ENCODE results near the gene TRIM41. TPM values are rescaled to one million over a fixed set of nuclear protein-coding genes. Genes with fewer than 3 reads are reported as not detected.
A peak's percentile ranks its signal among the peaks of the same experiment; 100 is the strongest.
"Not testable (repeated sequence)": the region's sequence is repeated elsewhere in the genome, so short reads cannot be mapped to it uniquely, and the experiment has no call there.

Gene TRIM41
- total RNA-seq, 1 experiment from 2014 or later, result 17.9 TPM

DNA sequence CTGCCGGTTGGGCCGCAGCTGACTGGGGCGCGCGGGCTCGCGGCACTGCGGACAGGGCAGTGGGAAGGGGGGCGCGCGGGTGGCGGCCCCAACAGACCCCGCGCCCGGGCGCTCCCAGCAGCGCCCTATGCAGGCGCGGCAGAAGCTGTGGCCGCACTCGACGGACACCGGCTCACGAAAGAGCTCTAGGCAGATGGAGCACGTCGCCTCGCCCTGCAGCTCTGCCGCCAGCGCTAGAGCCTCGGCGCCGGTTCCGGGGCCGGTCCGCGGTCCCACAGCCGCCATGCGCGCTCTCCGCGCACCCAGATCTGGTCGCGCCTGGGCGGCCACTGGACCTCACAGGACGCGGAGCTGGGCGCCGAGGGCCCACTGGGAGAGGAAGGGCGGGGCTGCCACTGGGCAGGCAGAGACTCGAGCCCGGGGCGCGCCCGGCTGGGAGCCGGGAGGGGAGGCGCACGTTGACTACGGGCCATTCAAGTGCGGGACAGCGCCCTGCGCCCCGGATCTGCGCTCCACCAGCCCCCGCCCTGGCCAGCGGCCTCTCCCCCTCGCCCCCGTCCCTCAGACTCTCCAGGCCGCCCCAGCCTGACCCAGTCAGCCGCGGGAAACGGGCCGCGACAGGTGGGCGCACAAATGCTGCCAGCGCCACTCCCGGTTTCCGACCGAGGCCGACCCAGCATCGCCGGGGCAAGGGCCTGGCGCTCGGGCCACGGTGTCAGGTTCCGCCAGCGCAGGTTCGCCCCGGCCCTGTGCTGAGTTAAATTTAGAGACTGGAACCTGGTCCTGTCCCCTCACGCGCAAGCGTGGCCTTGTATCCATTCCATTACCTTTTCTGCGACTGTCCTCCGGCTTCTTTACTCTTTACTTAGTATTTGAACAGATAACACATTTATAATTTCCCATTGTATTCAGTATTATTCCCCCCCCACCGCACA lies 18.0 kb upstream of the TRIM41 start, which contains the start of gene TRIM7:
Gene TRIM7, minus strand, starts transcription at position 371 of the 935 bp plus-strand sequence. Its CDS starts 86 bp downstream, at position 285.
- DNase-seq (ENCODE audit: low read depth, low spot score), result no peak

DNA sequence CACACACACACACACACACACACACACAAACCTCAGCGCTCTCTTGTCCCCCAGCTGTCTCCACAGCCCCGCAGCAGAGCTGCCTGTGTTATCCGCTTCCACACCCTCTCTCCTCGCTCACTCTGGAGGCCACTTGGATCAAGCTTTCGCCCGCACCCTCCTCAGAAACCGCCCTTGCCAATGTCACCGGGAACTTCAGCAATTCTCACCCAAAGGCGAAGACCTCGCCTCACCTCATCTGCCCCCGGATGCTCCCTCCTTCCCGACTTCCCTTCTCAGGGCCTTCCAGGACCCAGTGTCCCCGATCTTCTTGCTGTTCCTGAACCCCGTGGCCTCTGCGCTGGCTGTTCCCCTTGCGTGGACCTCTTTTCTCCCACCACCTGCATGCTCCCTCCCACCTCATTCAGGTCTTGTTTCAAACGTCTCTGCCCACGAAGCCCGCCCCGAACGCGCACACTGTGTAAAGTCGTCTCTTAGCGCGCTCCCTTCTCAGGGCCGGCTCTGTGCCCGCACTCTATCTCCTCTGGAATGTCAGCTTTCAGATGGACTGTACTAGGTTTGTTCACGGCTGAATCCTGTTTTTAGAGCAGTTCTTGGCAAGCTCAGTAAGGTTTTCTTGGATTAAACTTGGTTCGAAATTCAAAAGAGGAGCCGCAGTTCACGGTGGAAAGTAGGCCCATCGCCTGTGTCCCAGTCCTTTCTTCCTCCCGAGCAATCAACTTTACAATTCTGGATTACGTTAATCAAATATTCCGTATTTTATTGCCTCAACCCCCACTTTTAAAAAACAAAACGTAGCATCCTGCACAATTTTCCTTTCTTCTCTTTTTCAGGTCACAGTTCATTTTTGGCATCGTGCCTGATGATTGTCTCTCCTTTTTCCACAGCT lies 17.1 kb upstream of the TRIM41 start:
- in situ Hi-C loops (cut with HindIII; ENCODE audit: low pct_unique_long_range_greater_than_20kb, low sequenced_read_pairs), result no loop called here
- no peak for DNase-seq (ENCODE audit: low read depth, low spot score)

More for the DNA sequence above, 18.0 kb upstream of the TRIM41 start, which contains the start of gene TRIM7:
- in situ Hi-C loops (cut with HindIII; ENCODE audit: low pct_unique_long_range_greater_than_20kb, low sequenced_read_pairs), result no loop called here

DNA sequence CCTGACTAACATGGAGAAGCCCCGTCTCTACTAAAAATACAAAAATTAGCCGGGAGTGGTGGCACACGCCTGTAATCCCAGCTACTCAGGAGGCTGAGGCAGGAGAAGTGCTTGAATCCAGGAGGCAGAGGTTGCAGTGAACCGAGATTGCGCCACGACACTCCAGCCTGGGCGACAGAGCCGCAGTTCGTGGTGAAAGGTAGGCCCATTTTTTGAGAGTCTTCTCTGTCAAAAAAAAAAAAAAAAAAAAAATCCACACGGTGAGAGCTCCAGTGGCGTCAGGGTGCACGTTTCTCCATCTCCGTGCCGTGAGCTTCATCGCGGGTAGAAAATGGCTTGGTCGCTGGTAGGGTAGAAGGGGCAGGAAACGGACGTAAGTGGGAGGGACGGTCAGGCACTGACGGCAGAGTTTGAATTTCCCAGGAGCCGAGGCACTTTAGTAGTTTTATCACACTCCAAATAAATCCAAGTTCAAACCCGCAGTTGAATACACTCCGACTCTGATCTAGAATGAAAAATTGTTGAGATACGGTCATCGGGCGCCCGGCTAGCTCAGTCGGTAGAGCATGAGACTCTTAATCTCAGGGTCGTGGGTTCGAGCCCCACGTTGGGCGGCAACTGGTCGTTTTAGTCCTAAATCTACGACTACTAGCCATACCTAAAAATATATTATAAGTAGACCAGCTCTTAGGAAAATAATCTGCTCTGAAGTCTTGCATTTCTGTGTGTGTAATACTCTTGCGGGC lies 15.7 kb upstream of the TRIM41 start:
- in situ Hi-C loops (cut with HindIII; ENCODE audit: low pct_unique_long_range_greater_than_20kb, low sequenced_read_pairs), result no loop called here
- peak; percentile 93 for DNase-seq (ENCODE audit: low read depth, low spot score)

DNA sequence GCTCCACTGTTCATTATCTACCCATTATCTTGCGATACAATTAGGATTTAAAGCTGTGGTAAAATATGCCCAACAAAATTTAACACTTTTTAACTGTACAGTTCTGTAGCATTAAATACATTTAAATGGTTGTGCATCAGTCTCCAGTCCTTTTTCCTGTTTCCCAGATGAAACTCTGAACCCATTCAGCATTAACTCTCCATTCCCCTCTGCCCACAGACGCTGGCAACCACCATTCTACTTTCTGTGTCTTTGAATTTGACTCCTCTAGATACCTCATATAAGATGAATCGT lies 15.2 kb upstream of the TRIM41 start:
- in situ Hi-C loops (cut with HindIII; ENCODE audit: low pct_unique_long_range_greater_than_20kb, low sequenced_read_pairs), result no loop called here
- no peak for DNase-seq (ENCODE audit: low read depth, low spot score)

DNA sequence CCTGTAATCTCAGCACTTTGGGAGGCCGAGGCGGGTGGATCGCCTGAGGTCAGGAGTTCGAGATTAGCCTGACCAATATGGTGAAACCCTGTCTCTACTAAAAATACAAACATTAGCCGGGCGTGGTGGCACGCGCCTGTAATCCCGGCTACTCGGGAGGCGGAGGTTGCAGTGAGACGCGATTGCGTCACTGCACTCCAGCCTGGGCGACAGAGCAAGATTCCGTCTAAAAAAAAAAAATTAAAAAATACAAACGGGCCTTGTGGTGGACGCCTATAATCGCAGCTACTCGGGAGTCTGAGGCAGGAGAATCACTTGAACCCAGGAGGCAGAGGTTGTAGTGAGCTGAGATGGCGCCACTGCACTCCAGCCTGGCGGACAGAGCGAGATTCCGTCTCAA lies 14.1 kb upstream of the TRIM41 start:
- DNase-seq (ENCODE audit: low read depth, low spot score); in situ Hi-C loops (cut with HindIII; ENCODE audit: low pct_unique_long_range_greater_than_20kb, low sequenced_read_pairs): not testable (repeated sequence)

DNA sequence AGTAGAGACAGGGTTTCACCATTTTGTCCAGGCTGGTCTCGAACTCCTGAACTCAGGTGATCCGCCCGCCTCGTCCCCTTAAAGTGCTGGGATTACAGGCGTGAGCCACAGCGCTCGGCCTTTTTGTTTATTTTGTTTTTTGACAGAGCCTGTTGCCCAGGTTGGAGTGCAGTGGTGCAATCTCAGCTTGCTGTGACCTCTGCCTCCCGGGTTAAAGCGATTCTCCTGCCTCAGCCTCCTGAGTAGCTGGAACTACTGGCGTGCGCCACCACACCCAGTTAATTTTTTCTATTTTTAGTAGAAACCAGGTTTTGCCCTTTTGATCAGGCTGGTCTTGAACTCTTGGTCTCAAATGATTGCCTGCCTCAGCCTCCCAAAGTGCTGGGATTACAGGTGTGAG lies 12.9 kb upstream of the TRIM41 start:
- in situ Hi-C loops (cut with HindIII; ENCODE audit: low pct_unique_long_range_greater_than_20kb, low sequenced_read_pairs); DNase-seq (ENCODE audit: low read depth, low spot score): not testable (repeated sequence)

DNA sequence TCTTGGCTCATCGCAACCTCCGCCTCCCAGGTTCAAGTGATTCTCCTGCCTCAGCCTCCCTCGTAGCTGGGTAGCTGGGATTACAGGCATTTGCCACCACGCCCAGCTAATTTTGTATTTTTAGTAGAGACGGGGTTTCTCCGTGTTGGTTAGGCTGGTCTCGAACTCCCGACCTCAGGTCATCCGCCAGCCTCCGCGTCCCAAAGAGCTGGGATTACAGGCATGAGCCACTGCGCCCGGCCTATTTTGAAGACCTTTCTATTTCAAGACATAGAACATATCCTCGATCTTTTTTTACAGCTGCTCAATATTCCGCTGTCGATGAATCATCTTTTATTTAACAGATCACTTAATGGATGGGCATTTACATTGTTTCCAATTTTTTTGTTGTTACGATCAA lies 12.4 kb upstream of the TRIM41 start:
- DNase-seq (ENCODE audit: low read depth, low spot score); in situ Hi-C loops (cut with HindIII; ENCODE audit: low pct_unique_long_range_greater_than_20kb, low sequenced_read_pairs): not testable (repeated sequence)

DNA sequence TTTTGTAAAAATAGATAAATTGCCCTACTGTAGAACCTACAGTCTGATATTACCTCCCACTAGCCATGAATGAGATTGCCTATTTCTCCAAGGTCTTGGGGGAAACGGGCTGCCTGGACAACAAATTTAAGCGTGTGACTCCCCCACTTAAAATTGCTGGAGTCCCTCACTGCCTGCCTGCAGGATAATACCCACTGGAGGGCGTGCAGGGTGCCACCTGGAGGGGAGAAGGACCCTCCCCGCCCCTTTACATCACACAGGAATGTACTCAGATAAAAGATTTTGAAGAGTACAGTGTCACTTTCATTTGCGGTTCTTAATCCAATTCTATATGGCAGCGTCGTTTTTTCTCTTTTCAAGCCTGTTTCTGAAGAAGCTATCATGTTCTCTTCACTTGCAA lies 11.9 kb upstream of the TRIM41 start:
- DNase-seq (ENCODE audit: low read depth, low spot score), result no peak
- in situ Hi-C loops (cut with HindIII; ENCODE audit: low pct_unique_long_range_greater_than_20kb, low sequenced_read_pairs), result no loop called here

DNA sequence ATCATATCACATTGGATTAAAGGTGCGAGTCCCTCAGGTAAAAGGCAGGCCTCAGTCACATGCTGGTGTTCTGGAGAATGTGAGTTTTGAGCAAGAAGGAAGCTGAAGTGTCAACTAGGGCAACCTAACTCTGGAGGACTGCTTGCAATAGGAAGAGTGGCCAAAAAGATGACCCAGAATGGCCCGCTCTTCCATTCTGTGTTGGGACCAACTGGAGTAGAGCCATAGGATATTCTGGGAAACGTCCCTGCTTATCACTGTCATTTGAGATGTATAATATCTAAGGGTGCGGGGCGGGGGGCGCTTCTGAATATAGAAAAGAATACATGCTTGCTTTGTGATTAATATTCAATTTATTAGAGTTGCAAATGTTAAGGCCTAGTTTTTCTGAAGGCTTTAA lies 11.0 kb upstream of the TRIM41 start:
- no peak for DNase-seq (ENCODE audit: low read depth, low spot score)
- in situ Hi-C loops (cut with HindIII; ENCODE audit: low pct_unique_long_range_greater_than_20kb, low sequenced_read_pairs), result no loop called here

DNA sequence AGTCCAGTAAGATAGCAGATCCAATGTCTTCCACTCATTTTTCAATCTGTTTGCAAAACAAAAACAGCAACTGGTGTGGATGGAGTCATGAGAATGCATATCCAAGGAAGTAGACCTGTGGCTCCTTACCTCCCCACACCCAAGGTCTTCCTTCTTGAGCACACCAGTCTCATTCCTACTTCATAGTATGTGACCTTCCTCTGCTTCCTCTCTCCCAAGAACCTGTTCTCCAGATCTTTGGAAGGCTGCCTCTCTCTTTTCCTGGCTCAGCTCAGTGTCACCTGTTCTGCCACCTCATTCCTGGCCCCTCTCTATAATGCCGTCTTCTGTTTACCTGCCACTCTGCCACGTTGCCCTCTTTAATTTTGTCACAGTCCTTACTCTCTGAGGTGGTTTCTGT lies 10.1 kb upstream of the TRIM41 start:
- no peak for DNase-seq (ENCODE audit: low read depth, low spot score)
- in situ Hi-C loops (cut with HindIII; ENCODE audit: low pct_unique_long_range_greater_than_20kb, low sequenced_read_pairs), result no loop called here

DNA sequence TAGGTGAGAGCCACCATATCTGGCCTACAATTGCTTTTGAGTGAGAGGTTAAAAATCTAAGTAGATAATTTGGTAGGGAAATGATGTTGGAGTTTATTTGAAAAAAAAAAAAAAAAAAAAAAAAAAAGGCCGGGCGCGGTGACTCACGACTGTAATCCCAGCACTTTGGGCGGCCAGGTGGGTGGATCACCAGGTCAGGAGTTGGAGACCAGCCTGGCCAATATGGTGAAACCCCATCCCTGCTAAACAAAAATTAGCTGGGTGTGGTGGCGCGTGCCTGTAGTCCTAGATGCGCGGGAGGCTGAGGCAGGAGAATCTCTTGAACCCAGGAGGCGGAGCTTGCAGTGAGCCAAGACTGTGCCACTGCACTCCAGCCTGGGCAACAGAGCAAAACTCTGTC lies 8.8 kb upstream of the TRIM41 start:
- DNase-seq (ENCODE audit: low read depth, low spot score); in situ Hi-C loops (cut with HindIII; ENCODE audit: low pct_unique_long_range_greater_than_20kb, low sequenced_read_pairs): not testable (repeated sequence)

DNA sequence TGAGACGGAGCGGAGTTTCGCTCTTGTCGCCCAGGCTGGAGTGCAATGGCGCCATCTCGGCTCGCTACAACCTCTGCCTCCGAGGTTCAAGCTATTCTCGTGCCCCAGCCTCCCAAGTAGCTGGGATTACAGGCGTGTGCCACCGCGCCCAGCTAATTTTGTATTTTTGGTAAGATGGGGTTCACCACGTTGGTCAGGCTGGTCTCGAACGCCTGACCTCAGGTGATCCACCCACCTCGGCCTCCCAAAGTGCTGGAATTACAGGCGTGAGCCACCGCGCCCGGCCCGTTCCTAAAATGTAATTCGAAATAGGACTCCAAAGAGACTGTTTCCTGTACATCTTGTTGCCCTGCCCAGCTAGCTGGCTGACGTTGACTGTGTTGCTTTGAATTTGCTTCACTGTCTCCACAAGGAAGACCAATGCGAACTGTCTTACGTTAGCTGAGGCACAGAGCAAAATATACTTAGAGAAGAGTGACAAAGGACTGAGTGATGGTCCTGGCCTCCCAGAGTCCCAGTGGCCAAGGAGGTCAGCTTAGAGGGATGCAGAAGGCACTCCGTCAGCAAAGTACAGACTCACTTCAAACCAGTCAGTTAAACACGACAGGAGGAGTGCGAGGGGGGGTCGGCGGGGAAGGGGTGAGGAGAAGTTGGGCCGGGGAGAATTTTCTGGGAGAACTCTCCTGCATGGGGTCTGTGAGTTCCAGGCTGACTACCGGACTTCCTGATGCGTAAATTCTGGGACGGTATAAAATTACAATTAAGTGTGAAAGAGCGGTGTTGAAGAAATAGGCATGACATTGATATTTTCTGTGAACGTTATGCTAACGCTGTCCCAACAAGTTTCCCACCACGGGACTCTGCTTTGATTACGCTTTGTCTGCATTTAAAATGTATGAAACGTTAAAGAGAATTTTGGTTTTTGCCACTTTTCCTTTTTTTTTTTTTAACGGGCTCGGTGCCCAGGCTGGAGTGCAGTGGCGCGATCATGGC lies 6.8 kb upstream of the TRIM41 start:
- in situ Hi-C loops (cut with HindIII; ENCODE audit: low pct_unique_long_range_greater_than_20kb, low sequenced_read_pairs), result no loop called here

DNA sequence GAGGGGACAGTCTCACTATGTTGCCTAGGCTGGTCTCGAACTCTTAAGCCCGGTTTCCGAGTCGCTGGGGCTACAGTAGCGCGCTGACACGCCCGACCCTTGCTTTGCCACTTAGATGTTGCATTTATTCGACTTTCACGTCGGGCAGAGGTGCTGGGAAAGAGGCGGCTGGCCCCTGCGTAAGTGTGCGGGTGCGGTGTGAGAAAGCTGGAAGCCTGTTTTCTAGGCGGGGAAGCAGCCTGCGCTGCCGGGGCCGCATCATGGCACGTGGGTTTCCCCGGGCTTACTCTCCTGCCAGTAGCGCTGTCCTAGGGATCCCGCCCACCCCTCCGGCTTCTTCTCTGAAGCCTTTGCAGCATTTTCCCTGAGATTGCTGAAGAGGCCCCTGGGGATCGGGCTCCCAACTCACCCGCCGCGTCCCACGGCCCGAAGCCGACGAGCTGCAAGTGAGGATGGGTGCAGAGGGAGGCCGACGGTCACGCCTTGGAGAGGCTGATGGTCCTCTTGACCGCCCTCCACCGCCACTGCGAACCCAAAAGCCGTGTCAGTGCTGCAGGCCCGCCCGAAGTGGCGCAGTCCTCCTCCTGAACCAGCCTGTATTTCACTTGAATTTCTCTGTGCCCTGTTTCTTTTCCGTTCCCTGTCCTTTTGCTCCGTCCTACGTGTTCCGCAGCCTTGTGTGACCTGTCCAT lies 5.8 kb upstream of the TRIM41 start:
- peak; percentile 62 for DNase-seq (ENCODE audit: low read depth, low spot score)
- in situ Hi-C loops (cut with HindIII; ENCODE audit: low pct_unique_long_range_greater_than_20kb, low sequenced_read_pairs), result no loop called here

More for the DNA sequence above, 6.8 kb upstream of the TRIM41 start:
- peak; percentile 76 for DNase-seq (ENCODE audit: low read depth, low spot score)

DNA sequence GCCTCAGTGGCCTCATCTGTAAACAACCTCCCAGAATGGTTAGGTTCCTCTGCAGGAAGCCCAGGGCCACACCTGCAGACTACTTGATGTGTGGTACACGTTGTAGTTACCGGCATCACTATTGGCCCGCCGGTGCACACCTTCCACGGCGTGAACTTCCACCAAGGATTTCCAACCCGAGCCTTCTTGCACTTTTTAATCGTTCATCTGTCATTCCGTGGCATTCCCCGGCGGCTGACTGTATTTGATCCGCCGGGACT lies 5.3 kb upstream of the TRIM41 start:
- in situ Hi-C loops (cut with HindIII; ENCODE audit: low pct_unique_long_range_greater_than_20kb, low sequenced_read_pairs), result no loop called here

DNA sequence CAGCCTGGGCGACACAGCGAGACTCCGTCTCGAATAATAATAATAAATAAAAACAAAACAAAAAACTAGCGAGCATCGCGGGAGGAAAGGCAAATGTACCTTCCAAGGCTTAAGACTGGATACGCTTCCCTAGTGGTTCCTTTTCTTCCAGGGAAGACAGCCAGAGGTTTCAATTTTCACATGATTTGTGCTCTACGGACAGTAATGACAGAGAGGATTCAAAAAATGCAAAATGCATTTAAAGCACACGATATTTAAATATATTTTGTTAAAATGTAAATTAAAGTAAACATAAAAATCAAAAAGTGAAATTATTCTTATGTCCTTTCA lies 4.3 kb upstream of the TRIM41 start:
- peak; percentile 28 for DNase-seq (ENCODE audit: low read depth, low spot score)
- in situ Hi-C loops (cut with HindIII; ENCODE audit: low pct_unique_long_range_greater_than_20kb, low sequenced_read_pairs), result no loop called here

More for the DNA sequence above, 5.3 kb upstream of the TRIM41 start:
- no peak for DNase-seq (ENCODE audit: low read depth, low spot score)

DNA sequence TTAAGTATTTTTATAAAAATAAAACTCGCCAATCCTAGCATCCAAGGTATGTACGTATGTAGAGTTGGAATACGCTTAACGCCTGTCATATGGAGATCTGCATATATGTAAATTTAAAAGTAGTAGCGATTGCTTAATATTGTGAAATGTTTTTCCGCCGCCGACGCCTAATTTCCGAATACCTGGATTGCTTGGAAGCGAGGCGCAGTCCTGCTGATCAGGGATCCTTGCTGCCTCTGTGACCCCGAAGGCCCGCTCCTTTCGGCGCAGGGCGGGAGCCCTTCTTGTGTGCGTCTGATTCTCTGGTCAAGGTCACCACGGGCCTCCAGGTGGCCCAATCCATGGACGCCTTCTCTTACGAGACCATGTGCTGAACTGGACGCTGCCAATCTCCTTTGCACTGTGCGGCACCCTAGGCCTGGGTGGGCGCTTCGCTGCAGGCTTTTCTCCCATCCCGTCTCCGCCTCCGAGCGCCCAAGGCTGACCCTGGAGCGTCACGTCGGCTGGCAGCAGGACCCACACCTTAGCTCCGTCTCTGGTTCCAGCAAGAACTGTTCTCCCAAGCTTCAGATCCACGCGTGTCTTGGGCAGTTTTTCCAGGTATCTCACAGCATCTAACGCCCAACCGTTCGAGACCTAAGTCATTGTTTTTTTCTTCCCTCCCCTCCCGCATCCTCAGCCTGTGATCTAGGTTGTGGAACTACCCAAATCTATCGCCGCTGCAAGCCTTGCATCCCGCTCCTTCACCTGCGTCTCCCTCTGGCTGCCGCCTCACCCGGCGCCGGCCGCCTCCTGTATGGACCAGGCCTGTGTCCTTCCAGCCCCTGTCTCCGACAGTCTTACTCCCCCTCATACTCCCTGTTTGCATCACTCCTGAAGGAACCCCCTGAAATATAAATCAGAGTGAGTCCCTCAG lies 3.6 kb upstream of the TRIM41 start:
- in situ Hi-C loops (cut with HindIII; ENCODE audit: low pct_unique_long_range_greater_than_20kb, low sequenced_read_pairs), result no loop called here
- no peak for DNase-seq (ENCODE audit: low read depth, low spot score)
